ENCODE data around the gene LRRIQ3.
A peak's percentile ranks its signal among the peaks of the same experiment; 100 is the strongest.
"Not testable (repeated sequence)": the region's sequence is repeated elsewhere in the genome, so short reads cannot be mapped to it uniquely, and the experiment has no call there.

Gene LRRIQ3, protein sequence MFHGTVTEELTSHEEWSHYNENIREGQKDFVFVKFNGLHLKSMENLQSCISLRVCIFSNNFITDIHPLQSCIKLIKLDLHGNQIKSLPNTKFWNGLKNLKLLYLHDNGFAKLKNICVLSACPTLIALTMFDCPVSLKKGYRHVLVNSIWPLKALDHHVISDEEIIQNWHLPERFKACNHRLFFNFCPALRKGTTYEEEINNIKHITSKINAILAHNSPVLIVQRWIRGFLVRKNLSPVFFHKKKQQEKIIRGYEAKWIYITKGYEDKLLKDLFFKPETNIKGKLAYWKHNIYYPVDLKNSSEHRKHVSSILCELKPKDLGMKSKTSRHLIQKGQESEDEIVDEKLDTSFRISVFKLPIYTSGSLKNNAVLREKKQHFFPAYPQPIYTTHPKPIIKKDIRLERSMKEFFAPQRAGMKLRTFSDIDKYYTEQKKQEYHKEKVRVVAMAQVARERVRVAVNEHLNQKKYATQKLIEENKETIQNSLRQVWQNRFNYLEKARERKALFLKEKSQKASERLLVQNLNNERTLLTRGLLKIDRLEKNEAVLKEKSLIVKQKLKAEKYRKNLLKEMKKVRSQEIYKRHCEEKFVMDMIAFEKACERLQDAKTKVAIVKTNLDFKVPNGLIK

DNA sequence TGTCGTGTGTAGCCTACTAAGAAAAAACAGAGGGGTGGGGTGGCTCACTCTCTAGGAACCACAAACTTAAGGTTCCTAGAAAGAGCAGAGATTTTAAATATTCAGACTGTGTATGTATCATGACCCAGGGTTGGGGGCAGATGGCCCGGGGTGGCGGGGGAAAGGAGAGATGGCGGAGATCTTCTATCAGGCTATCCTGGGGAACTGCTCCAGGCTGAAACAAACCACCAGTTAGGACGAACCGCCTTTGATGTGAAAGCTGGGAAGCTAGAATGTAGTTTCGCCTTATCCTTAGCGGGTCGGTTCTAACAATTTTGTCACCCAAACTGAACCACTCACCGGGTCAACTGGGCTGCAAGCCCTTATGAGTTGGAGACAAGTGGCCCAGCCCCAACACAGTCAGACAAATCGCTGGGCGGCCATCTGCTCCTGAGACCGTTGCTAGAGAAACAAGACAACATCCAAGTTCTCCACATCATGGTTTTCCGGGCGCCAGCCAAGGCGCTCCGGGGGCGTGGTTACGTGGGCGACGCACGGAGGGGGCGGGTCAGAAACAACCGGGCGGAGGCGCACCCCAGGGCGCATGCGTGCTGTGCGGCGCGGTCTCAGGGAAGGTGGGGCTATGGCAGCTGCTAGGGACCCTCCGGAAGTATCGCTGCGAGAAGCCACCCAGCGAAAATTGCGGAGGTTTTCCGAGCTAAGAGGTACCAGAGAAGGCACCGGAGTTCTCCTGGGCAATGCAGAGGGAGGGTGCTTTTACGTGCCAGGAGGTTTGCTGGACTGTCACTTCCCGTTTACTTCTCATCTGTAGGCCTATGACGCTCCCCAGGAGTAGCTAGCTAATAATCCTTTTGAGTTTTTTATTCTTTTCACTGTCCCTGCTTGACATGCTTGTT is at the start of gene LRRIQ3, which contains the start of gene FPGT:
Gene LRRIQ3, minus strand, starts transcription at position 520 of the 896 bp plus-strand sequence. CDS start 14,492 bp downstream, outside the sequence.
Gene FPGT, plus strand, starts transcription at position 586 of the 896 bp plus-strand sequence. Its CDS starts 37 bp downstream, at position 623.
- peak; percentile 95 for DNase-seq (ENCODE audit: low spot score)

DNA sequence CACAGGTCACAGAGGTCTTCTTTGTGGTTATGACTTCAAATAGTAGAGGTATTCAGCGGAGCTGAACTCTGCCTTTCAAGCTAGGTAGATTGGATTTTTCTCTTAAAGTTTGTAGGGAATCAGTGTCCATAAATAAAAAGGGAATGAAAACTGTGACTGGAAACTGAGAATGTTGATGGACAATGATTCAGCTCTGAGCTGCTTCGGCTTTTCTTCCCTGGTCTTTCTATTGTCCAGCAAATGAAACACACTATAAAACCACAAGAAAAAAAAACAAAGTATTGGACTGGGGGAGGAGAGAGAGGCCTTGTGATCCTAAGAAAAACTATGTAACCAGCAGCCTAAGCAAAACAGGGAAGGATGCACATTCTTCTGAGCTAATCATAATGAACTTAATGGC is 48.3 kb upstream of the LRRIQ3 start:
- DNase-seq (ENCODE audit: low spot score), result no peak

DNA sequence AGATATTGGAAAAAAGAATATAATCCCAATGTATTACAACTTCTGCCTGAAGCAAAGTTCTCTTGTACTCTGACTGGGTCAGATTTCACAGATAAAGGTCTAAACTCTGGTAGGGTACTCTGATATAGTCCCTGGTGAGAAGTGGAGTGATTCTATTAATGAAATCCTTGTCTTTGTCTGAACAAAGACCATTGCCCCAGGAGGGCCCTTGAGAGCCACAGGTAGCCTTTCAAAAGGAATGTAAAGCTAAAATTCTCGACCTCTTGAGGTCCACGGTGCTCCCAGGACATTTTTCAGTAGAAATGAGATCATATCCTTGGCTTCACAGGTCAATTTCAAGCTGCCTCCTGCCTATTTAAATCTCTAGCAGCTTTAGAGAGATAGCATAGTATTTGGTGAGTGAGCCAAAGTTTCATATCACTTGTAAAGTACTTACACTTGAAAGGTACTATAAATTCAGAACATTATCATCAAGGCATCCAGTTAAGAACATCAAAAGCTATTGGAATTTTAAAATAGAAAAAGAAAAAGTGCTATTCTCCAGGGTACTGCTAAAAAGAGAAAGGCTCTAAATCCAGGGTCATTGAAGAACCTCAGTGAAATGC is 47.3 kb upstream of the LRRIQ3 start:
- no peak for DNase-seq (ENCODE audit: low spot score)

DNA sequence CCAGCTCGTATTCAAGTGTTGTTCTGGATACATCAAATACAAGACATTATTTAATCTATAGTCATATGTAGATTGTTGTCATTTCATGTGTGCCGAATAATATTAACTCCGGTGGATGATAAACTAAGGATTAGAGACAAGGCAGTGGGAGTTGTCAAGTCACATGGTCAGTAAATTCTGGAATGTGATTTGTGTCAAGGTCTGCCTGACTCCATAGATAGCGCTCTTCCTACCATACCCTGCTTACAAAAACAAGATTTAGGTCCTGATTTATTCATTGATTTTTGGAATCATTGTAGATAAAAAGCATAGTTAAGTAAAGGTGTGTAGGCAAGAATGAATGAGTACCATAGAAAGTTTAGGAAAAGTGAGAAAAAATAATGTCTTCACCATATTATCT is 39.8 kb upstream of the LRRIQ3 start:
- no peak for DNase-seq (ENCODE audit: low spot score)

DNA sequence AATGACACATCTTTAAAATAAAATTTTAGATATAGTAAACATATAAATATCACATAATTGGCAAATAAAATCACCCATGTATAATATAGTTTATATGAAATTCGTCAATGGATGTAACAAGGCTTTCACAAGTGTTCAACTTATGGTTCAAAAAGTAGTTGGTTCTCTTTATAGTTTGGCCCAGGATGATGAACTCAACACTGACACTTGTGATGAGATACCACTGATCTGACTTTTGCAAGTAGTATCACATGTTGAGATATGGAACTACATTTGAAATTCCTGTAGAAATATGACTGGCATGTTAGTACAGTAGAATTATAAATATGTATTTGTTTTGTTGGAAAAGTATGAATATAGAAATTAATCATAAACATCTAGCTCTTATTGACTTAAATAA is 39.1 kb upstream of the LRRIQ3 start:
- no peak for DNase-seq (ENCODE audit: low spot score)

DNA sequence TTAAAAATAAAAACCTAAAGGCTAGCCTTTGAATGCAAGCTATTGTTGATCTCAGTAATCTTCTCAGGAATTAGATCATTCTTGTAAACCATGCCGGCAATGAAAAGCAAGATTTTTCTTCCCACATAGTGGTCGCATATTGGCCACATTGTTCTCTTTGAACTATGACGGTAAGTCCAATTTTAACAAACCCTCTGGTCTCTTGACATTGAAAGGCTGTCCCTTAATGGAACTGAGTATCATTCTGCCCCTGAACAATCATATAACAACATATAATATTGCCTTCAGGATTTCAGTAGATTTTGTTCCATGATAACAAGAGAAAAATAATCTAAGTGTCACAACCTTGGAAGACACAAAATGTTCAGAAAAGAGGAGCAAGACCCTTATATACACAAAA is 38.5 kb upstream of the LRRIQ3 start:
- no peak for DNase-seq (ENCODE audit: low spot score)

DNA sequence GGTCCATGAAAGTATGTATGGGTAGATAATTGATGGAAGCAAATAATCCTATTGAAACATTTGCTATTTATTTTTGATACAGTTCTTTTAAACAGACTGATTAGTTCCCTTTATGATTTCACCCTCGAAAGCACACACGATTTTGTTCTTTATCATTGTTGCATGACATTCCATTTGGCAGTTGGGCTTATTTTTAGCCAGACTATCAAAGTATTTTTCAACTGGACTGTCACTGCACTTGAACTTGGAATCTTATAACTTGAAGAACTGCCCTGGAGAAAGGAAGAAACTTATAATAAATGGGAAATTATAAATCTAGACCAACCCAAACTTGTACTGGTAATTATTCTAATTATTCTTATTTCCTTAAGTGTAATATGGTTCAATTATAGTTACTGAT is 37.2 kb upstream of the LRRIQ3 start, which contains the start of gene TNNI3K:
Gene TNNI3K, plus strand, starts transcription at position 235 of the 400 bp plus-strand sequence. Its CDS starts 65 bp downstream, at position 300.
- no peak for DNase-seq (ENCODE audit: low spot score)

DNA sequence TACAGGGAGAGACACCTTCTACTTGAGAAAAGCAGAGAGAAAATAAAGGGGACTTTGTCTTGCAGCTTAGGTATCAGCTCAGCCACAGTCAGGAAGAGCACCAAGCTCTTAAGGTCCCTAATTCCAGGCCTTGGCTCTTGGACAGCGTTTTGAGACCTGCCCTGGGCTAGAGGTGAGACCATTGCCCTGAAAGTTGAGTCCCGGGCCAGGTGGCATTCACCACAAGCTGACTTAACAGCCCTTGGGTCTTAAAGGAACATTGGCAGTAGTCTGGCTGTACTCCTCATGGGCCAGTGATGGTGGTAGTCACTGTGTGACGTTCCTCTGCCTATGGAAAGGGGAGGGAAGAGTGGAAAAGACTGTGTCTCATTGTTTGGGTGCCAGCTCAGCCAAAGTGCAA is 25.5 kb upstream of the LRRIQ3 start:
- DNase-seq (ENCODE audit: low spot score), result no peak

DNA sequence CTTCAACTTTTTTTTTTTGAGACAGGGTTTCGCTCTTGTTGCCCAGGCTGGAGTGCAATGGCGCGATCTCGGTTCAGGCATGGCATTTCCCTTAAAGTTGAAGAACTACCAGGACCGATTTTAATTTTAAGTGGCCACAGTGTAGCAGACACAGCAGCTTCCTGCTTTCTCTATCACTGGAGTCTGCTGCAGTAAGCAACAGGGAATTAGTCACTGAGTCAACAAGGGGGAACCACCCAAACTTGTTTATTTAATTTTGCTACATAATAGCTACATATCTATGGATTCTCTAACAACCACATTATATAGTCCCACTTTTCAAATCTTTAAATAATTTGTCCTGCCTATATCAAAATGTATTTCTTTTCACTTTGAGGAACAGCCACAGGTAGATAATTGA is 24.7 kb upstream of the LRRIQ3 start:
- no peak for DNase-seq (ENCODE audit: low spot score)

DNA sequence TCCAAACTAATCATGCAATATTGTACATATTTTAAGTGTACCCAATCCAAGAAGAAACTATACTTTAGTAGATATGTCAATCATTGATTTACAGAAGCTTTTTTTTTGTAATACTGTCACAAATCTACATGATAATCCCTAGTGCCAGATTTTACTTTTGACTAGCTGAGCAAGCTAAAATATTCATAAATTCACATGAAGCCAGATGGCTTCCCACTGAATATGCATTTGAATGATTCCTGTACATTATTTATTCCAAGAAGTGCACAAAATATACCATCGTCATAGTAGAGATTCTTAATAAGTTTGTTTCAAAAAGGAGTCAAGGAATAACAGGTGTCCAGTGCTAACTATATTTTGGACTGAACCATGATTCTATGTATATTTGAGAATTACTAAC is 17.3 kb upstream of the LRRIQ3 start:
- DNase-seq (ENCODE audit: low spot score), result no peak

DNA sequence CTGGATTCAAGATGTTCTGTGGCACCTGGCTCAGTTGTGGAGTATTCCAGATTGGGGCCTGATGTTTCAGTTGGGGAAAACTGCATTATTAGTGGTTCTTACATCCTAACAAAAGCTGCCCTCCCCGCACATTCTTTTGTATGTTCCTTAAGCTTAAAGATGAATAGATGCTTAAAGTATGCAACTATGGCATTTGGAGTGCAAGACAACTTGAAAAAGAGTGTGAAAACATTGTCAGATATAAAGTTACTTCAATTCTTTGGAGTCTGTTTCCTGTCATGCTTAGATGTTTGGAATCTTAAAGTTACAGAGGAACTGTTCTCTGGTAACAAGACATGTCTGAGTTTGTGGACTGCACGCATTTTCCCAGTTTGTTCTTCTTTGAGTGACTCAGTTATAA is 7.3 kb upstream of the LRRIQ3 start:
- no peak for DNase-seq (ENCODE audit: low spot score)

DNA sequence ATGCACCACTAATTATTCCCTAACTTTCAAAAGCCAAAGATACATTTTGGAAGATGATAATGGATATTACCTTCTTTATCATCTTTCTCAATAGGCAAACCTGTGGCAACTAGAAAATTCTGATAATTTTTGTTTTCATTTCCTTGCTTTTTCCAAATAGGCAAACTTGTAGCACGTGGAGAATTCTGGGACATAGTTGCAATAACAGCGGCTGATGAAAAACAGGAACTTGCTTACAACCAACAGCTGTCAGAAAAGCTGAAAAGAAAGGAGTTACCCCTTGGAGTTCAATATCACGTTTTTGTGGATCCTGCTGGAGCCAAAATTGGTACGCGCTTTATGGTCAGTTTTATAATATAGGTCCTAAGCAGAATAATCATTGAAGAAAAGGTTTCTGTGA is 1.5 kb upstream of the LRRIQ3 start:
- DNase-seq (ENCODE audit: low spot score), result no peak

DNA sequence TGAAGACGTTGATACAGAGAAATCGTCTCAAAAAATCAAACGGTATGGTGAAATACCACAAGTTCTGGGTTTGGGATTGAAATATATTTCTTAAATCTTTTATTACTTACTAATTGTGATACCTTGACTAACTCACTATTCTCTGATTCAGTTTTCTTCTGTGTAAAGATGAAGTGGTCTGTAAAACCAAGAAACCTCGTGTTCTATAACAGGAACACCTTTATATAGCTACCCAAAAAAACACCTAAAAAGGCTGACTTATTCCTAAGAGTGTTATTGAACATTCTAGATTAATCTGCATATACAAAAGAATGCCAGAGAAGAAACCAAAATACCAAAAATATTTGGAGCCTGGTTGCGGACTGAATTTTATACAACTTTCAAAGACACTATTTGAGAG is 721 bp downstream of the LRRIQ3 start:
- DNase-seq (ENCODE audit: low spot score), result no peak

DNA sequence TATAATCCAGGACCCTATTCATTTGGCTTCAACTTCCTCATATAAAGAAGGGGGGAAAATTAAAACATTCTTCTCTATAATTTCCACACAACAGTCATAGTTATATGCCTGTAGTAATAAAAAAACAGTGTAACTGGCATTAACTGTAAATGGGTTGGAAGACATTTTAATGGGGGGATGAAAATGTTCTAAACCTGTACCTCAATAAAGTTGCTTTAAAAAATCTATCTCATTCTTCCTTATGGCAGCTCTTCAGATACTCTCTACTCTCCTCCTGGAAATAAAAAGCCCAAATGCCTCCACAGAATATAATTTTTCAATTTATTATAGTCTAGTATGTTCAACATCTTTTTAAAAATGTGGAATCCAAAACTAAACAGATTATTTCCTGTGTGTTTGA is 2.6 kb downstream of the LRRIQ3 start:
- no peak for DNase-seq (ENCODE audit: low spot score)

DNA sequence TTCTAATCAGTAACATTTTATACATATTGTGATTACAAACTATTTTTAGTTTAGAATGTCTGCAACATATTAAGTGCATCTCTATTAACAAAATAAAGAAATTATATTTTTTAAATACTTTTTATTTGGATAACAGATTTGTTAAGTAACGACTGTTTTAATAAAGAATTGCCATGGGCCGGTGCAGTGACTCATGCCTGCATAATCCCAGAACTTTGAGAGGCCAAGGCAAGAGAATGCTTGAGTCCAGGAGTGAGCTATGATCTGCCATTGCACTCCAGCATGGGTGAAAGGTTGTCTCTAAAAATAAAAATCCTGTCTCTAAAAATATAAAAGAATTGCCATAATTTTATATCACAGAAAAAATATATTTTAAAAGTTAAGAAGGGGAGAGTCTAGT is 4.1 kb downstream of the LRRIQ3 start:
- DNase-seq (ENCODE audit: low spot score), result no peak

DNA sequence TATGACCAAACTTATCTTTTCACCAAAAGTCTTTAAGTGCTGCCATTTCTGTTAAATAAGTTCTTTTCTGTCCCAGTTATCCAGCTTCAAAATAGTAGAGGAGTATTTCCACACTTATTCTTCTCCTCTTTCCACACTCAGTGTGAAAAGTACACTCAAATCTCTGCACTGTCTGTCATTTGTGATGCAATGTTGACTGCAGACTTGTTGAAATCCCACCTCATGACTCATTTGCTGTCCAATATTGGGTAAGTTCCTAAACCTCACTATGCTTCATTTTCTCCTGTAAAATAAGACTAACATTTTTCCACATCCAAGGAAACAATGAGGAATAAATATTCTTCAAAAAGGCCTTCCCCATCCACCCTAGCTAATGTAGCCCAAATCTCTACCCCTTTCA is 17.5 kb downstream of the LRRIQ3 start:
- no peak for DNase-seq (ENCODE audit: low spot score)

DNA sequence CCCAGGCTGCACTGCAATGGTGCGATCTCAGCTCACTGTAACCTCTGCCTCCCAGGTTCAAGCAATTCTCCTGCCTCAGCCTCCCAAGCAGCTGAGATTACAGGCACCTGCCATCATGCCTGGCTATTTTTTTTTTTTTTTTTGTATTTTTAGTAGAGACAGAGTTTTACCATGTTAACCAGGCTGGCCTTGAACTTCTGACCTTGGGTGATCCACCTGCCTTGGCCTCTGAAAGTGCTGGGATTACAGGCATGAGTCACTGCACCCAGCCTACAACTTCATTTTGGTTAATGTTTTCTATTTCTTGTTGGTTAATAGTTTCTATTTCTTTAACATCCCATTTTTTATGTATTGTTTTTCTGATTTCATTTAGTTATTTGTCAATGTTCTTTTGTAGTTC is 23.6 kb downstream of the LRRIQ3 start:
- DNase-seq (ENCODE audit: low spot score), result not testable (repeated sequence)

DNA sequence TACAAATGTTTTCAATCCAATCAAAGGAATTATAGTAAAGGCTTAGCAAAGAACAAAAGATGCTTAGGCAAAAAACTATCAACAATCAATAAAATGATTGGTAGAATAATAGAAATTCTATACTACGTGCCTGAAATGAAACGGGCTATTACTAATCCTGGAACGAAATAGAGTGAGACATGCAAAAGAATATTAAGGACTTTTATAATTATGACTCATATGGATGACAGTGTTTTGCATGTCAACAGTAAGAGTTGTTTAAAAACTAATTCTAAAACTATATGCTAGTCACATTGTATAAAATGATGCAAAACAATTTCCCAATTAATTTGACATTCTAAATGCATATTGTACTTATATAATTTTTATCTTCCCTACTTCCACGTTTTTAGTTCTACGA is 35.6 kb downstream of the LRRIQ3 start:
- no peak for DNase-seq (ENCODE audit: low spot score)

DNA sequence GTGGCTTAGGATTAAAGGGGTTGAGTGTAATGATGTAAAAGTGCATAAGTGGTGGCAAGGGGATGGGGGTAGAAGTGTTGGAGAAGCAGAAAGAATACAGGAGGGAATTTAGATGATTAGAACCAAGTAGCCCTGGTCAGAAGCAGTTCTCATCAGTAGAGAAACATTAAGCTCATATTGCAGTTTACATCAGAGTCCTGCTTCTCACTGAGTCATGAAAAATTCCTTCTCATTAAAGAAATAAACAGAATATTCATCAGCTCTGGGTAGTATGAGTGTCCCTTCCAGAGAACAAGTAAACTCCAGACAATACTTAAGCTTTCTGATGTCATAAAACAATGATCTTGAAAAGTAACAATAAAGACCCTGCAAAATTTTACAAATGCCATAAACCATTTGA is 36.5 kb downstream of the LRRIQ3 start:
- no peak for DNase-seq (ENCODE audit: low spot score)

DNA sequence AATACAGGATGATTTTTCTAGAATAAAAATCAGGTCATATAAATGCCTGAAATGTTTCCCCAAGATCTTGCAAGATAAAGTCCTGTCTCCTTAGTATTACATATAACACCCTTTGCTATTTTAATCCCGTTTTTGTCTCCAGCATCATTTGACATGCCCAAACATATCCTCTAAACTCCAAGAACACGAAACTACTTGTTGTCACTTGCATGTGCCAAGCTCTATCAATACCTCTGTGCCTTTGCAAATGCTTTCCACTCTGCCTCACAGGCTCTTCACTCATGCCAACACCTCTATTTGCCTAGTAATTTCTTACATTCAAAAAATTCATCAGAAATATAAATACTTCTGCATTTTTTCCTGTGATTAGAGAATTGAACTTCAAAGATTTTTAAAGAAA is 37.9 kb downstream of the LRRIQ3 start:
- no peak for DNase-seq (ENCODE audit: low spot score)

DNA sequence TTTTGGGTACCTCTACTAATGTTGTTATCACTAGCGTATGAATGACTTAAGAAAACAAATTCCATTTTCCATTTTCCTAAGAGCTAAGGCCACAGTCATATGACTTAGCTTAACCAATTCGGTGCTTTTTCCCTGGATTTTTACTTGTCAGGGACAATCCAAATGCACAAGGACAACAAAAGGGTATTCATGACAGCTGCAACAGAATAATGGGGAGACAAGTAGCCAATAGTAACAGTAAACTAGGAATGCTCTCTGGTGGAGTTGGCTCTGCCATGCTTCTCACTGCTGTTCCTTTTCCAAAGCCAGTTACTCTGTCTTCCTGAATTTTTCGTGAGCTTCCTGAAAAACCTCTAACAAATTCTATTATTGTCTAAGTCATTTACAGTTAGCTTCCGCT is 52.9 kb downstream of the LRRIQ3 start:
- DNase-seq (ENCODE audit: low spot score), result no peak

DNA sequence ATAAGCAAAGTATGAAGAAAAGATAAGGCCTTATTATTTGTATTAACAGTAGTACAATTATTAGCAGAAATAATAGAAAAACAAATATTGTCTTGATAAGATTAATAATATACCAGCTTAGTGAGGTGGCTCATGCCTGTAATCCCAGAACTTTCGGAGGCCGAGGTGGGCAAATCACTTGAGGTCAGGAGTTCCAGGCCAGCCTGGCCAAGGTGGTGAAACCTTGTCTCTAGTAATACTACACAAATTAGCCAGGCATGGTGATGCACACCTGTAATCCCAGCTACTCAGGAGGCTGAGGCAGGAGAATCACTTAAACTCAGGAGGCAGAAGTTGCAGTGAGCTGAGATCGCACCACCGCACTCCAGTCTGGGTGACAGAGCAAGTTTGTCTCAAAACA is 80.6 kb downstream of the LRRIQ3 start:
- not testable (repeated sequence) for DNase-seq (ENCODE audit: low spot score)
